CD4-positive, alpha-beta T cell treated with Interleukin-12 subunit alpha and Interleukin-12 subunit beta, for 1 hour (primary cell): Measurements from ENCODE around the gene CPED1.
A peak's percentile ranks its signal among the peaks of the same experiment; 100 is the strongest.

Source experiments
- DNase-seq: peaks from one replicate; pipeline ENCODE4 v3.0.0-alpha.2; 2020

The CPED1 gene

DNA sequence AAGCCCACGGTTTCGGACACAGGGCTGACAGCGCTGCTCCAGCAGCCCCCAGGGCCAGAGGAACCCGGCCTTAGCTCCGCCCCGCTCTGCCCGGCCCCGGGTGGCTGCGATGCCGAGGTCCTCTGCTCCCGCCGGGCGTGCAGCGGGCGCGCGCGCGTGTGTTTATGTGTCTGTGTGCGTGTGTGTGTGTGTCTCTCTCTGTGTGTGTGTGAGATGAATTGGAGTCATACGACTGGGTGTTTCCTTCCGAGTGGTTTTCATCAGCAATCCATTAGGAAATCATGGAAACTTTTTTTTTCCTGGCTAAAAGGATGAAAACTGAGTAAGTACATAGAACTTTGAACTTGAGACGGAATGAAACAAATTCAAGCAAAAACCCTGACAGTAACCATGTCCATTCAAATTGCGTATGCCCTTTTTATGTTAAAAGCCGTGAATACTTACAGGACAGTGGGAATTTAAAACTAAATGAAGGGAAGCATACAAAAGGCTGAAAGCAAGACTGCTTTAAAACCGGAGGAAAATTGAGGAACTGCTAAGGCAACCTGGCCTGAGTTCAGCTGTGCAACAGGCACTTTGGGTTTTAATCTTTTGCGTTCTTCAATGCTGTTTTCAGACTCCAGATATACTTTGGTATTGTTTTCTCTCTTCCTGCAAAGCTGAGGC lies at the start of gene CPED1:
TSS of gene CPED1 (plus strand) at position 121 of the 666 bp plus-strand sequence. CDS start 911 bp downstream, outside the sequence.
- DNase-seq: peak; percentile 33

DNA sequence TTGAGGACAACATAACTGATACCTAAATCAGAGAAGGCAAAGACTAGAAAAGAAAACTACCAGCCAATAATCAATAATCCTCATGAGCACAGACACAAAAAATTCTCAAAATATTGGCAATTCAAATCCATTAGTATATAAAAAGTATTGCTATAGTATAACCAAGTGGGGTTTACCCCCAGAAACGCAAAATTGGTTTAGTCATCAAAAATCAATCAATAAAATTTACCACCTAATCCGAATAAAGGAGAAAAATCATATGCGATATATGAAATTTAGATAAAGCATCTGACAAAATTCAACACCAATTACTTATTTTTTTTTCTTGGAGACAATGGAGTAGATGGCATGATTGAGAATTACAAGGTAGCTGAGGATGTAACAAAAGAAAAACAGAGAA lies 49.2 kb upstream of the CPED1 start:
- DNase-seq: no peak

DNA sequence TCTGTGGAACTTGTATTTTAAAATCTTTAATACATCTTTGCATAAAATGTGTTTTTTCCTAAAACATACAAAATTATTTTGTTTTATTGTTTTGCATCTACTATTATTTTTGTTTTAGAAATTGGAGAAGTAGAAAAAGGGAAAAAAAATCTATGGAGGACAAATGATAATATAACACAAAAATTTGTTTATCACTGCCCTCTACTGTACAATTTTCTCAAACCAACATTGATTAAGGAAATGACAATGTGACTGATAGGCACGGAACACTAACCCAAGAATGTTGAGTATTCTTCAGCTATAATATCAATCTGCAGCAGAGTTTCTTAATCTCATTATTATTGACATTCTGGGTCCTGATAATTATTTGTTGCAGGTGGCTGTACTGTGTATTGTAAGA lies 47.4 kb upstream of the CPED1 start:
- peak; percentile 6 for DNase-seq

GRCh38 chr7:120941856-120942255 lies 46.7 kb upstream of the CPED1 start:
- no peak for DNase-seq

GRCh38 chr7:120942861-120943260 lies 45.6 kb upstream of the CPED1 start:
- DNase-seq: no peak

DNA sequence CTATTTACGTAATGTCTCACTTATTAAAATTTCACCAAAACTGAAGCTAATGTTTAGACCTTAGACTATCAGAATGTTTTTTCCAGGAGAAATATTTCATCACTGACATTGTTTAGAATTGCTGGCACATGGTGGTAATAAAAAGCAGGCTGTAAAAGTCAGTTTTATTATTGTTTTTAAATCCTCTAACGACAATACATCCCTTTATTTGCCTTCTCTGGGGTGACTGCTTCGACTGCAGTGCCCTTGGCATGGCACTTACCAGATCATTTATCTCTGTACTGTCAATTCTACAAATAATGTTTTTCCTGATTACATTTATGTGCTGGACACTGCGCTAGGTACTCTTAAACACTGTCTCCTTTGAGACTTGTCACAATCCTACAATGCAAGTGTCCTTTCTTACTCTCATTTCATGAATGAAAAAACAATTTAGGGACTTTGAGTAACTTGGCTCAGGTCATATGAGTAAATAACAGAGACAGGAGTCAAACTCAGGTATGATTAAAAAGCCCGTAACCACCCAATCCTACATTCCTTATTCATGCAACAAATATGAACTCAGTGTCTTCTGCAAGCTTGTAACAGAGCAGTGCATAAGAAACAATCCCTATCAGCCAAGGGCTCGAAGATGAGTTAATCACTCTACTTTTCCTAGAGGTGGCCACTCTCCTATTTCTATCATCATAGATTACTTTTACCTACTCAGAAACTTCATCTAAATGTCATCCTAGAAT lies 43.5 kb upstream of the CPED1 start:
- no peak for DNase-seq

GRCh38 chr7:120947980-120948379 lies 40.5 kb upstream of the CPED1 start:
- no peak for DNase-seq

DNA sequence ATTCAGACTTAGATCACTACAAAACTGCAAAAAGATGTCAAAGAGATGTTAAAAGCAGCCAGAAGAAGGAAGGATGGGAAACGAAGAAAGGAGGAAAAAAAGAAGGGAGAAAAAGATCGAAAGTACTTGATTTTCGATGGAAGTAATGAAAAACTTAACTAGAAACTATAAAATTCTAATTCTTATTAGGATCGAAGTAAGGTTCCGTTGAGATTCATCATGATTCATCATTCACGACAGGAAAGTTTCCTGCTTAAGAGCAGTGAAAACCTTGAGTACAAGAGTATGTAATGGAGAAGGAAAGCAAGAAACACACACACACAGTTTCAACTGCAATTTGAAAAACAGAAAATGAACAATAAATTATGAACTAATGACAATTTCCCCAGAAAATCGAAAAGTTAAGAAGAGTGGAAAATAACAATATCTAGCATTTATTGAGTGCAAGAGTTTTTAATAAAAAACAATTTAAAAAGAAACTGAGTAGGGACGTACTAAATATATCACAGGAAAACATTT lies 39.1 kb upstream of the CPED1 start:
- no peak for DNase-seq

- no peak for DNase-seq
These were observed 38.4 kb upstream of the CPED1 start for GRCh38 chr7:120949998-120950538.

DNA sequence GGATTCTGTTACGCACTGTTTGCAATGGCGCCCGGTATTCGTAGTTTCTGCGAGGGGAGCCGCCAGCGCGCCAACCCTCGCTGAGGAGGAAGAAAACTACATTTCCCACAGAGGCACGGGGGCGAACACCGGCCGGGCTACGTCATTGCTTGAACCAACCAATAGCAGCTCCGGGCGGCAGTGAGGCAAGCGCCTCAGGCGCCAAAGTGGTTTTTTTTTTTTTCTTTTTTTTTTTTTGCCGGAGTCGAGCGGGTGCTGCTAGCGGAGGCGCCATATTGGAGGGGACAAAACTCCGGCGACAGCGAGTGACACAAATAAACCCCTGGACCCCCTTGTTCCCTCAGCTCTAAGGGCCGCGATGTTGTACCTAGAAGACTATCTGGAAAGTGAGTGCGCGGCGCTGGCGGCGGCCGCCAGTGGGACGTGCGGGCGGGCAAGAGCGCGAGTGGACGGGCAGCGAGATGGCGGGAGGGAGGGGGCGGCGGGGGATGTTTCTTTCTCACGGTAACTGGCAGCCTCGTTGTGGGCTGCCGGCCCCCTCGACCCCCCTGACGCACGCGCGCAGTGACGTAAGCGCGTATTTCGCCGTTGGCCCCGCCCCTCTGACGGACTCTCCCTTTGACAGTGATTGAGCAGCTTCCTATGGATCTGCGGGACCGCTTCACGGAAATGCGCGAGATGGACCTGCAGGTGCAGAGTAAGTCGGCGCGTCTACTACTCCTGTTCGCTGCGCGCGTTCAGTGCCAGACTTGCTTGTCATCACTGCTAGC lies 37.8 kb upstream of the CPED1 start, which contains the start of gene ING3:
TSS of gene ING3 (plus strand) at position 239 of the 770 bp plus-strand sequence. CDS start at position 359, 120 bp downstream.
- peak; percentile 98 for DNase-seq

GRCh38 chr7:120951309-120951699 lies 37.2 kb upstream of the CPED1 start:
- no peak for DNase-seq

- DNase-seq: no peak
These were observed 36.7 kb upstream of the CPED1 start for GRCh38 chr7:120951826-120952225.

- no peak for DNase-seq
These were observed 32.8 kb upstream of the CPED1 start for GRCh38 chr7:120955577-120956149.

GRCh38 chr7:120959929-120960484 lies 28.5 kb upstream of the CPED1 start:
- DNase-seq: no peak

GRCh38 chr7:120960714-120961113 lies 27.8 kb upstream of the CPED1 start:
- DNase-seq: no peak

GRCh38 chr7:120961638-120962173 lies 26.8 kb upstream of the CPED1 start:
- DNase-seq: no peak

DNA sequence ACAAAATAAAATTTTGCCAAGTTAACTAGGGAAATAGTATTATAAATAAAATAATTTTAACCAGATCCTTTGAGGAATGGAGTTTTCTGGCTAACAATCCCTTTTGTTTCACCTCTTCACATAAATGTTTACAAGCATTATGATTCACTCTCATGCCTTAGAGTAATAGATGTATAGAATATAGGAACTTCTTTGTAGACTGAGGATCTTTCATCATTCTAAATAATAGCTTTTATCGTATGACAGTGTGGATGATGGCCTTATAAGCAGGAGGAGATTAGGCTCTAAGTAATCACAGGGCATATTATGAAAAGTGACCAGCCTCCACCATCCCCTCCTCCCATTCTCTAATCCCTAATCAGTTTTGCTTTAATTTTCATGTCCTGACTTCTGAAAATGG lies 24.4 kb upstream of the CPED1 start:
- no peak for DNase-seq

- no peak for DNase-seq
These were observed 21.6 kb upstream of the CPED1 start for GRCh38 chr7:120966961-120967360.

GRCh38 chr7:120973849-120974248 lies 14.7 kb upstream of the CPED1 start:
- no peak for DNase-seq

- DNase-seq: no peak
These were observed 8.6 kb upstream of the CPED1 start for GRCh38 chr7:120979765-120980499.

DNA sequence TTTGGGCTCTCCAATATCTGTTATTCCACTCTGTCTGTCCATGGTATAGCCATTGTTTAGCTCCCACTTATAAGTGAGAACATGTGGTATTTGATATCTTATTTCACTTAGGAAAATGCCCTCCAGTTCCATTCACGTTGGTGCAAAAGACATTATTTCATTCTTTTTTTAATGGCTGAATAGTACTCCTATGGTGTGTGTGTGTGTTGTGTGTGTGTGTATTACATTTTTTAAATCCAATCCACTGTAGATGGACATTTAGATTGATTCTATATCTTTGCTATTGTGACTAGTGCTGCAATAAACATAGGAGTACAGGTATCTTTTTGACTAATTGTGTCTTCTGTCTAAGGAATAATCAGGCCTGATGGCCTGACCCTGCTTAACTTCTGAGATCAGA lies 7.4 kb upstream of the CPED1 start:
- DNase-seq: no peak
